NCI-H128 (cell line): ENCODE results near the gene GSTT2B.
"Not testable (repeated sequence)": the region's sequence is repeated elsewhere in the genome, so short reads cannot be mapped to it uniquely, and the experiment has no call there.

Experiments used
- DNase-seq: peaks from one replicate; lab custom pipeline; 2025; ENCODE audit not compliant: unreplicated experiment; lab: John Stamatoyannopoulos, UW

GSTT2B gene, protein sequence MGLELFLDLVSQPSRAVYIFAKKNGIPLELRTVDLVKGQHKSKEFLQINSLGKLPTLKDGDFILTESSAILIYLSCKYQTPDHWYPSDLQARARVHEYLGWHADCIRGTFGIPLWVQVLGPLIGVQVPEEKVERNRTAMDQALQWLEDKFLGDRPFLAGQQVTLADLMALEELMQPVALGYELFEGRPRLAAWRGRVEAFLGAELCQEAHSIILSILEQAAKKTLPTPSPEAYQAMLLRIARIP

DNA sequence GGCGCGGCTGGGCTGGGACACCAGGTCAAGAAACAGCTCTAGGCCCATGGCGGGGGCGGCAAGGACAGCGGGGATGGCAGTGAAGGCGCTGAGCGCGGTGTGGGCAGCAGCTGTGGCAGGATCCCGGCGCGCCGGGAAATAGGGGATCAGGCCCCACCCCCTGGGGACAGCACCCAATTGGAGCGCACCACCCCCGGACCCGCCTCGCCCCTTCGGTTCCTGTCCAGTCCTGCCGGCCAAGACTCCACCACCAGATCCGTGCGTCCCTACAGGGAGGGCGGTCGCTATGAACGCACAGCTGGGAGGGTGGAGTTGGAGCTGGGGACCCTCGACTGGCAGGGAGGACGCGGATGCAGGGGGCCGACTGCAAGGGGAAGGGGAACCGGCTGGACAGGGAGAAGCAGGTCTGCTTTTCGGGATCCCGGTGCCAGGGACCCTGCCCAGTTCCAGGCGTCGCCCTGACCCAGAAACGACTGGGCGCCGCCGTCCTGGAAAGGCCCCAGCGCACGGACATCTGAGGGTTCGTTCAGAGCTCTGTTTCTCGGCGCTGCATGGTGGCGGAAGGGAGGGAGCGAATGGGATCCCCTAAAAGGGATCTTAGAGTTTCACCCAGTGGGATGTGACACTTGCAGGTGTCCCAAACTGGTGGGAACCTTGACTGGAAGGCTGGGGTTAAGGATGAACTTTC is at the start of gene GSTT2B:
Gene GSTT2B, minus strand, starts transcription at position 112 of the 688 bp plus-strand sequence. Its CDS starts 64 bp downstream, at position 48.
- DNase-seq, result not testable (repeated sequence)

DNA sequence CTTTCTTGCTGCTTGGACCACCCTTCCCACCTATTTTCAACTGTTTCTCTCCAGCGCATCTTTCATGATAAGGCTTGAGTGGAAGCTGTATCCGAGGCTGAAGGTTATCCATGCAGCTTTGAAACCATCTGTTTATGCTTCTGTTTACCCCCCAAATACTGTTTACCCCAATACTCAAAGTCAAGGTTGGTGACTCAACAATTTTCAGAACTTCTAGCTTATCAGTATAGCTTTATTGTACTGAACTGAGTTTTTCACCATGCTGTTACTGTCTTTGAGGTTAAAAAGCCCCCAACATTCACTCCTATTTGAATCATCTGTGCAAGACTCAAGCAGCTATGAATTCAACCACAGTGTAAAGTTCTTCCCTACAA is 49.0 kb upstream of the GSTT2B start:
- no peak for DNase-seq

- no peak for DNase-seq
These were observed 48.4 kb upstream of the GSTT2B start for GRCh38 chr22:24009227-24010017.

- no peak for DNase-seq
These were observed 47.6 kb upstream of the GSTT2B start for GRCh38 chr22:24008381-24009226.

- no peak for DNase-seq
These were observed 47.0 kb upstream of the GSTT2B start for GRCh38 chr22:24008022-24008283.

- DNase-seq, result no peak
These were observed 46.4 kb upstream of the GSTT2B start for GRCh38 chr22:24007253-24008021.

- DNase-seq, result no peak
These were observed 45.9 kb upstream of the GSTT2B start for GRCh38 chr22:24006914-24007214.

- DNase-seq, result no peak
These were observed 45.4 kb upstream of the GSTT2B start for GRCh38 chr22:24006207-24006913.

- DNase-seq, result no peak
These were observed 44.2 kb upstream of the GSTT2B start, which contains the start of gene GSTT4 for GRCh38 chr22:24005201-24005600. Gene GSTT4 (minus strand): TSS chr22:24005453. CDS start chr22:24005356, 97 bp downstream.

- no peak for DNase-seq
These were observed 42.9 kb upstream of the GSTT2B start for GRCh38 chr22:24003887-24004286.

DNA sequence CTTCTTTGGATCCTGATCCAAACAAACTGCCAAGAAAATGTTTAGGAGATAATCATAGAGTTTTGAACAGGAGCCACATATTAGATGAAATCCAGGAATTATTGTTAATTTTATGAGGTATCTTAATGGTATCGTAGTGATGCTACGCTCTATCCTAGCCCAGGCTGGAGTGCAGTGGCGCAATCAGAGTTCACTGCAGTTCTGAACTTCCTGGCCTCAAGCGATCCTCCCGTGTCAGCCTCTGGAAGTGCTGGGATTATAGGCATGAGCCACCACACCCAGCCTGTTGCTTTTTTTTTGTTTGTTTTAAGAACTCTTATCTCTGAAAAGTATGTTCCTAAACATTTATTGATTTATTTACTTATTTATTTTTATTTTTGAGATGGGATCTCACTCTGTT is 41.9 kb upstream of the GSTT2B start:
- no peak for DNase-seq

DNA sequence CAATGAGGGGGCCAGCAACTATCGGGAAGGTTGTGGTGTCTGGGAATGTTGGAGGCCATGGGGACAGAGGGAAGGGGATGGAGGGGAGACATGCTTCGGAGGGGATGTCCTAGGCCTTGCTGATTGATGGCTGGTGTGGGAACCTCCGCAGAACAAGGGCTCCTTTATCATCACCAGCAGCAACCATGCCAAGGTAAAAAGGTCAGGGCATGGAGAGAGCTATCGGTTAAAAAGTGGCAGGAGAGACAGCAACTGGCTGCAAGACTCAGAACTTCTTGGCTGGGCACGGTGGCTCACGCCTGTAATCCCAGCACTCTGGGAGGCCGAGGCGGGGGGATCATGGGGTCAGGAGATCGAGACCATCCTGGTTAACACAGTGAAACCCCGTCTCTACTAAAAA is 41.3 kb upstream of the GSTT2B start:
- no peak for DNase-seq

DNA sequence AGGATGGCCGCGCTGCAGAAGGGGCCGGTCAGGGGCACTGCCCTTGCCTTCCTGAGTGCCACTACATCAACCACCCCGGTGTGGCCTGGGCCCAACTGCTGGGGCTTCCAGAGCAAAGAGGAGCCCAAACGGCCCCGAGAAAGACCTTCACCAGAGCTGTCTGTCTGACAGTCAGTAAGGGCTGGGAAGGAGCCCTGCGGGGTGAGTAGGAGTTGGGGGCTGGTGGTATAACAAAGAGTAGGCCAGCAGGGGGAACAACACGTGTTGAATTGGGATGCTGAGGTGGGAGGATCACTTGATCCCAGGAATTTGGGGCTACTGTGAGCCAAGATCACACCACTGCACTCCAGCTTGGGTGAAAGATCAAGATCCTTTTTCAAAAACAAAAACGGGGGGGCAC is 40.3 kb upstream of the GSTT2B start:
- no peak for DNase-seq

GRCh38 chr22:23999779-24000178 is 38.8 kb upstream of the GSTT2B start:
- not testable (repeated sequence) for DNase-seq

DNA sequence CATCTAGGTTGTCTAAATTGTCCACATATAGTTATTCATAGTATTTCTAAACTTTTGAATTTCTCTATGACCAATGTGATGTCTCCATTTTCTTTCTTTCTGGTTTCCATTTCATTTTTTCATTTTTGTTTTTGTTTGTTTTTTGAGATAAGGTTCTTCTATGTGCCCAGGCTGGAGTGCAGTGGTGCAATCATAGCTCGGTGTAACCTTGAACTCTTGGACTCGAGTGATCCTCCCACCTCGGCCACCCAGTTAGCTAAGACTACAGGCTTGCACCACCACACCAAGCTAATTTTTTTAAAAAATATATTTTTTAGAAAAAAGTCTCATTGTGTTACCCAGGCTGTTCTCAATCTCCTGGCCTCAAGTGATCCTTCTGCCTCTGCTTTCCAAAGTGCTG is 36.1 kb upstream of the GSTT2B start:
- DNase-seq, result no peak

DNA sequence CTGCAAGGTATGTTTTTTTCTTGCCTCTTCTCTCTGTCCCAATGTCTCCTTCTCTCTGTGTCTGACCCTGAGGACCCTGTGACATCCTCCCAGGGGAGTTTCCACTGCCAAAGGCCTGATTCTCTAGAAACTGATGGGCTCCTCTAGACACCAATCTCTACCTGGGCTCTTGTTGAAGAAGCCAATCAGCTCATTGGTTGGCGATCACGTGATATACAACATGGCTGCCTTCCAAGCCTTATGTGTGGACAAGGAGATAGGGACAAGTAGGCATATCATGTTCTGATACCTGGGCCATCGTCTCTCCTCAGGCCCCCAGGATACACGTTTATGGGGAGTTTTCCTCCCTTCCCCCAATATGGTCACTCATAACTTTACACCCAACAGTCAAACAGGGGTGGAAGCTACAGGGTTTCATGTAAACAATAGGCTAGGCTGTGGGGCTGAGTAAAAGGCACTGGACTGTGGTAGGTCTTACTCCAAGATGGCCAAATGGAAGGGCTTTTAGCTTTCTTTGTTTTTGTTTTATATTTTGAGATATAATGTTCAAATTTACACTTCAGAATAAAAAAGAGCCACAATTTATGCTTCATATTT is 32.7 kb upstream of the GSTT2B start:
- not testable (repeated sequence) for DNase-seq

DNA sequence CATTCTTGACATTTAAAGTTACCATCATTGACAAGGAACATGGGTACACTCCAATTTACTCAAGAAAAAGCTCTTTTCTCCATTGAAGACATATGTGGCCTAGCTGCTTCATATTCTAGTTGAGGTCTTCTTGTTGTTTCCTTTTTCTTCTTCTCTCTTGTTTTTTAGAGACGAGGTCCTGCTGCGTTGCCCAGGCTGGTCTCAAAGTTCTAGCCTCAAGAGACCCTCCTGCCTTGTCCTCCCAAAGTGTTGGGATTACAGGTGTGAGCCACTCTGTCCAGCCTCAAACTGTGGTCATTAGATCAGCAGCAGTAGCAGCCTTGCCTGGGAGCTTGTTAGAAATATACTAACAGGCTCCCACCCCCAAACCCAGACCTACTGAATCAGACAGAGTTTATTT is 32.1 kb upstream of the GSTT2B start:
- not testable (repeated sequence) for DNase-seq

- not testable (repeated sequence) for DNase-seq
These were observed 28.7 kb upstream of the GSTT2B start for GRCh38 chr22:23989583-23990244.

- DNase-seq, result not testable (repeated sequence)
These were observed 25.7 kb upstream of the GSTT2B start for GRCh38 chr22:23986538-23987178.
